Urothelium cell line (cell line): ENCODE measurements around the gene PICALM.
"Not testable (repeated sequence)": the region's sequence is repeated elsewhere in the genome, so short reads cannot be mapped to it uniquely, and the experiment has no call there.

ENCODE experiments used
- DNase-seq: peaks from one replicate; pipeline ENCODE4 v3.0.0; 2011; ENCODE audit warnings: low spot score, mixed read lengths
- FAIRE-seq: peaks from 2 replicates; lab custom pipeline; 2011; peaks lifted over from hg19 to GRCh38; lab: Jason Lieb, UNC

Gene PICALM

GRCh38 chr11:86002431-86002830 lies 66.5 kb downstream of the PICALM start:
- no peak for DNase-seq
- no peak for FAIRE-seq

GRCh38 chr11:85991508-85991907 lies 77.4 kb downstream of the PICALM start:
- DNase-seq (no peak), FAIRE-seq (no peak)

- no peak for FAIRE-seq
Observed at GRCh38 chr11:85989746-85990145, 79.1 kb downstream of the PICALM start.

GRCh38 chr11:85988780-85989179 lies 80.1 kb downstream of the PICALM start:
- no peak for FAIRE-seq
- no peak for DNase-seq

More at GRCh38 chr11:85989746-85990145, 79.1 kb downstream of the PICALM start:
- DNase-seq: no peak

GRCh38 chr11:85977751-85978160 lies 91.1 kb downstream of the PICALM start:
- no peak for DNase-seq
- FAIRE-seq: no peak

- DNase-seq: no peak
- FAIRE-seq: no peak
Observed at GRCh38 chr11:85976525-85976924, 92.4 kb downstream of the PICALM start.

GRCh38 chr11:85974122-85974521 lies 94.8 kb downstream of the PICALM start:
- DNase-seq: no peak
- FAIRE-seq: no peak

GRCh38 chr11:85970593-85970992 lies 98.3 kb downstream of the PICALM start:
- FAIRE-seq: no peak

GRCh38 chr11:85967457-85967856 lies 101.4 kb downstream of the PICALM start:
- FAIRE-seq (no peak), DNase-seq (no peak)

More at GRCh38 chr11:85970593-85970992, 98.3 kb downstream of the PICALM start:
- DNase-seq: no peak

- DNase-seq: no peak
- FAIRE-seq: no peak
Observed at GRCh38 chr11:85965202-85965601, 103.7 kb downstream of the PICALM start.

- DNase-seq: no peak
Observed at GRCh38 chr11:85961930-85962363, 106.9 kb downstream of the PICALM start.

GRCh38 chr11:85961130-85961529 lies 107.8 kb downstream of the PICALM start:
- FAIRE-seq (no peak), DNase-seq (no peak)

More at GRCh38 chr11:85961930-85962363, 106.9 kb downstream of the PICALM start:
- FAIRE-seq: no peak

GRCh38 chr11:85960678-85961077 lies 108.2 kb downstream of the PICALM start:
- DNase-seq (no peak), FAIRE-seq (no peak)

GRCh38 chr11:85955531-85955930 lies 113.4 kb downstream of the PICALM start:
- DNase-seq (peak; percentile 7), FAIRE-seq (no peak)

GRCh38 chr11:85953491-85954143 lies 115.3 kb downstream of the PICALM start:
- DNase-seq (no peak), FAIRE-seq (no peak)

GRCh38 chr11:85952108-85952485 lies 116.8 kb downstream of the PICALM start:
- not testable (repeated sequence) for DNase-seq, FAIRE-seq

GRCh38 chr11:85951428-85952107 lies 117.3 kb downstream of the PICALM start:
- no peak for DNase-seq
- FAIRE-seq: no peak

GRCh38 chr11:85951049-85951405 lies 117.9 kb downstream of the PICALM start:
- DNase-seq (no peak), FAIRE-seq (no peak)

- no peak for FAIRE-seq
- DNase-seq: no peak
Observed at GRCh38 chr11:85950317-85951048, 118.4 kb downstream of the PICALM start.

GRCh38 chr11:85949798-85950197 lies 119.1 kb downstream of the PICALM start:
- FAIRE-seq: no peak

GRCh38 chr11:85948884-85949283 lies 120.0 kb downstream of the PICALM start:
- FAIRE-seq: no peak
- DNase-seq: no peak

More at GRCh38 chr11:85949798-85950197, 119.1 kb downstream of the PICALM start:
- DNase-seq: no peak
